ENCODE results near the gene TMEM140.

DNA sequence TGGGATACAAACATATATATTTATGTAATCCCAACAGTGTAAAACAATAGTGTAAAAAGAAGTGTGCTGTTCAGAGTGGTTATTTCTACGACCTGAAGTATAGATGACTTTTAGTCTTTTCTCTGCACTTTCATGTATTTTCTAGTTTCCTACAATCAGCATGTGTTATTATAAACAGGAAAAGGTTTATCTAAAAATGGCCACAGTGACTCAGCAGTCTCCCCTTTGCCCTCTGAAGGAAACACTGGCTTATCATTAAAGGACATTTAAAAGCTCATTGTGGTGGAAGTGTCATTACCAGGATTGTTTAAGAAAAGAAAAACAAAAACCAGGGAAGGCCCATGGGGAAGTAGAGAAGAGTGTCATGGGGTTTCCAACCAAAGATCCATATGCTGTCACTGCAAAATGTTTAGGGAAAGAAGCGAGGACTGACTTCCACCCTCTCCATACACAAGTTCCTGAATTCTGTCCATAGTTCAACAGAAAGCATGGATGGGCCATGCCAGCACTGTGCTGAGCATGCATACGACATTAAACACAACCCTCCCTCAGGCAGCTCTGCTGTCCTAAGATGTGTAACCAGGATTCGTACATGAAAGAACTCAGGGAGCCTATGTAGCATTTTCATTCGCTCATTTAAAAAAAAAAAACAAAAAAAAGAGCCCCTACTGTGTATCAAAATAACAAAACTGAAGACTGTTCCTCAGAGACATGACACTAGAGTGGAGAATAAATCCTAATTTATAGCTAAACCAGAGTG, 12.4 kb downstream of the TMEM140 start:
- TF ChIP-seq, protein P1, sequence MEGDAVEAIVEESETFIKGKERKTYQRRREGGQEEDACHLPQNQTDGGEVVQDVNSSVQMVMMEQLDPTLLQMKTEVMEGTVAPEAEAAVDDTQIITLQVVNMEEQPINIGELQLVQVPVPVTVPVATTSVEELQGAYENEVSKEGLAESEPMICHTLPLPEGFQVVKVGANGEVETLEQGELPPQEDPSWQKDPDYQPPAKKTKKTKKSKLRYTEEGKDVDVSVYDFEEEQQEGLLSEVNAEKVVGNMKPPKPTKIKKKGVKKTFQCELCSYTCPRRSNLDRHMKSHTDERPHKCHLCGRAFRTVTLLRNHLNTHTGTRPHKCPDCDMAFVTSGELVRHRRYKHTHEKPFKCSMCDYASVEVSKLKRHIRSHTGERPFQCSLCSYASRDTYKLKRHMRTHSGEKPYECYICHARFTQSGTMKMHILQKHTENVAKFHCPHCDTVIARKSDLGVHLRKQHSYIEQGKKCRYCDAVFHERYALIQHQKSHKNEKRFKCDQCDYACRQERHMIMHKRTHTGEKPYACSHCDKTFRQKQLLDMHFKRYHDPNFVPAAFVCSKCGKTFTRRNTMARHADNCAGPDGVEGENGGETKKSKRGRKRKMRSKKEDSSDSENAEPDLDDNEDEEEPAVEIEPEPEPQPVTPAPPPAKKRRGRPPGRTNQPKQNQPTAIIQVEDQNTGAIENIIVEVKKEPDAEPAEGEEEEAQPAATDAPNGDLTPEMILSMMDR (IDR thresholded peaks at IDR 0.05) = no peak
- TF ChIP-seq POLR2AphosphoS5 (IDR thresholded peaks at IDR 0.05) (no peak), EP300 (IDR thresholded peaks at IDR 0.05) (no peak)

All from gastroesophageal sphincter (tissue), 3 donors.